Activated T-cell treated with anti-CD3 and anti-CD28 coated beads, Interleukin-2, amount 50 U/mL, for 4 hours (primary cell): ENCODE data around the gene DNAJC5. TPM values are rescaled to one million over a fixed set of nuclear protein-coding genes. Genes with fewer than 3 reads are reported as not detected.
A peak's percentile ranks its signal among the peaks of the same experiment; 100 is the strongest.
"Not testable (repeated sequence)": the region's sequence is repeated elsewhere in the genome, so short reads cannot be mapped to it uniquely, and the experiment has no call there.

Experiments
- ATAC-seq, 2 donors: fragments of 200-7000 bp; cut with Tn5 transposase; one replicate each; pipeline ENCODE4 v1.10.0; 2021
- DNase-seq: peaks from one replicate; pipeline ENCODE4 v3.0.0-alpha.2; 2020
- H3K27me3 Mint-ChIP-seq: one replicate; pipeline ENCODE4 v1.8.0; 2021; ENCODE audit warnings: low read depth, mixed read lengths
- H3K36me3 Mint-ChIP-seq: one replicate; pipeline ENCODE4 v1.8.0; 2022; ENCODE audit warnings: mixed read lengths; ENCODE audit not compliant: insufficient read depth
- H3K4me1 Mint-ChIP-seq: one replicate; pipeline ENCODE4 v1.8.0; 2021; ENCODE audit warnings: low read depth, mixed read lengths
- H3K4me3 Mint-ChIP-seq: one replicate; pipeline ENCODE4 v1.8.0; 2021; ENCODE audit warnings: mild to moderate bottlenecking, moderate library complexity, mixed read lengths
- H3K9me3 Mint-ChIP-seq: one replicate; pipeline ENCODE4 v1.8.0; 2021; ENCODE audit warnings: mixed read lengths
- total RNA-seq, 3 donors: library from RNA; stranded (reverse); gene quantifications; one replicate each; pipeline ENCODE4 v1.2.1, GENCODE V29; 2021

DNAJC5 gene
- total RNA-seq, 3 donors from 2014 or later = 37.2 to 38.5 (median 37.8) TPM

DNA sequence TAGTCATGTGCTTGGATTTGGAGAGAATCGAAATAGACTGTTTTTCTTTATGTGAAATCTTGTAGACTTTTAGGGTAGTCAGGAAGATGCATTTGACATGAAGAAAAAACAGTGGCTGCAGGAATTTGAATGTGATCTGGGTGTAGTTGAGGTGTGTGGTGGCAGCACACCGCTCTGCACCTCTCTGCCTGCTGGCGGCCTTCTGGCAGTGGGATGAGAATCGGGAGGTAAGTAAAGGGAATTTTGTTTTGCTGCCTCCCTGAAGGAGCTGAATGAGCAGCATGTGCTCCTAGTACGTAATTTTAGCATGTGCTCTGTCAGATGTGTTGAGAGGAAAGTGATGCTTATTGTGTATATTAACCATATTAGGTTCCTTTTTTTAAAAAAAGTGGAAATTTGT lies 26.7 kb upstream of the DNAJC5 start:
- DNase-seq (no peak), ATAC-seq (no peak)
- H3K36me3 Mint-ChIP-seq = peaks cover 15% of the 10 kb centered on the region
- H3K27me3 Mint-ChIP-seq = no peaks in the 10 kb centered on the region
- no peaks in the 10 kb centered on the region for H3K9me3 Mint-ChIP-seq
- H3K4me3 Mint-ChIP-seq = no peak overlapping the region
- H3K4me1 Mint-ChIP-seq = peaks cover 26% of the 10 kb centered on the region

DNA sequence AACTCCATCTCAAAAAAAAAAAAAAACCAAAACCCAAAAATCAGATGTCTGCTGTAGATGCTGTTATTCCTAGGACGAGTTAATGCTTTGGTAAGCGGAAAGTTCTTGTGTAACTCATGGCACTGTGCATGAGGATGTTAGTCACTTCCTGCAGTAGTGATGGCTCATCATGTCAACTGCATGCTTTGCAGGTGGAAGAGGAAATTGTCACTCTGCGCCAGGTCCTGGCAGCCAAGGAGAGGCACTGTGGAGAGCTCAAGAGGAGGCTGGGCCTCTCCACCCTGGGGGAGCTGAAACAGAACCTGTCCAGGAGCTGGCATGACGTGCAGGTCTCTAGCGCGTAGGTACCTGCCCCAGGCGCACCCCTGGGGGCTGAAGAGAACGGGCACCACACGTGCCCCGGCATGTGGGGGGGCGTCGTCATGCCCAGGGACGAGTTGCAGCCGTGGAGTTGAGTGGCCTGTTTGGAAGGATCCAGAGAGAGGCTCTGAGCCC lies 21.4 kb upstream of the DNAJC5 start:
- peak overlapping the region; percentile 45 for H3K4me3 Mint-ChIP-seq
- peaks cover 28% of the 10 kb centered on the region for H3K36me3 Mint-ChIP-seq
- no peaks in the 10 kb centered on the region for H3K27me3 Mint-ChIP-seq
- DNase-seq (no peak), ATAC-seq (peak; percentile 97 to 99)
- no peaks in the 10 kb centered on the region for H3K9me3 Mint-ChIP-seq
- peaks cover 11% of the 10 kb centered on the region for H3K4me1 Mint-ChIP-seq

DNA sequence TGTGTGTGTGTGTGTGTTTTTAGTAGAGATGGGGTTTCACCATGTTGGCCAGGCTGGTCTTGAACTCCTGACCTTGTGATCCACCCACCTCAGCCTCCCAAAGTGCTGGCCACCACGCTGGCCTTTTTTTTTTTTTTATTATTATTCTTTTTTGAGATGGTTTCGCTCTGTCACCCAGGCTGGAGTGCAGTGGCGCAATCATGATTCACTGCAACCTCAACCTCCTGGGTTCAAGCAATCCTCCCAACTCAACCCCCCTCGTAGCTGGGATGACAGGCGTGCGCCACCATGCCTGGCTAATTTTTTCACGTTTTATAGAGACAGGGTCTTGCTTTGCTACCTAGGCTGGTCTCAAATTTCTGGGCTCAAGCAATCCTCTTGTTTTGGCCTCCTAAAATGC lies 20.7 kb upstream of the DNAJC5 start:
- not testable (repeated sequence) for ATAC-seq, DNase-seq, H3K9me3 Mint-ChIP-seq, H3K4me3 Mint-ChIP-seq, H3K27me3 Mint-ChIP-seq
- peaks cover 11% of the 10 kb centered on the region for H3K4me1 Mint-ChIP-seq
- peaks cover 28% of the 10 kb centered on the region for H3K36me3 Mint-ChIP-seq

DNA sequence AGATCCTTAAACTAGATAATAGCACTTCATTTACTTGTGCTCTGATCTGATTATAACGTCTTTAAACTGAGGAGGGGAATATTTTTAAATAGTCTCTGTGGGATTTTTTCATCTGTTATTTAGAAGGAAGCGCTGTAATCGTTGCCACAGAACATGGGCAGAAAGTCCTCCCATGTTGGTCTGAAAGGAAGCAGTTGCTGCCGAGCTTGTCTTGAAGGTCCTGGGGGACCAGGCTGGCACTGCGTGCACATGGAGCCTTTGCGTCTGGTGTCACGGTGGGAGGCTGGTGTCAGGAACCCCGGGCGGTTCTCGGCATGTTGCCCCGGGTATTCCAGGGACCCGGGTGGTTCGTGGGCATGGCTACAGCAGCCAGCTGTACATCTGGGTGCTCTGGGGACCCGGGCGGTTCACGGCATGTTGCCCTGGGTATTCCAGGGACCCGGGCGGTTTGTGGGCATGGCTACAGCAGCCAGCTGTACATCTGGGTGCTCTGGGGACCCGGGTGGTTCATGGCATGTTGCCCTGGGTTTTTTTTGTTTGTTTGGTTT lies 18.4 kb upstream of the DNAJC5 start:
- Mint-ChIP-seq H3K27me3 (no peaks in the 10 kb centered on the region), H3K36me3 (peaks cover 25% of the 10 kb centered on the region), H3K9me3 (no peaks in the 10 kb centered on the region), H3K4me1 (peaks cover 11% of the 10 kb centered on the region), H3K4me3 (no peak overlapping the region)
- ATAC-seq = no peak
- no peak for DNase-seq

DNA sequence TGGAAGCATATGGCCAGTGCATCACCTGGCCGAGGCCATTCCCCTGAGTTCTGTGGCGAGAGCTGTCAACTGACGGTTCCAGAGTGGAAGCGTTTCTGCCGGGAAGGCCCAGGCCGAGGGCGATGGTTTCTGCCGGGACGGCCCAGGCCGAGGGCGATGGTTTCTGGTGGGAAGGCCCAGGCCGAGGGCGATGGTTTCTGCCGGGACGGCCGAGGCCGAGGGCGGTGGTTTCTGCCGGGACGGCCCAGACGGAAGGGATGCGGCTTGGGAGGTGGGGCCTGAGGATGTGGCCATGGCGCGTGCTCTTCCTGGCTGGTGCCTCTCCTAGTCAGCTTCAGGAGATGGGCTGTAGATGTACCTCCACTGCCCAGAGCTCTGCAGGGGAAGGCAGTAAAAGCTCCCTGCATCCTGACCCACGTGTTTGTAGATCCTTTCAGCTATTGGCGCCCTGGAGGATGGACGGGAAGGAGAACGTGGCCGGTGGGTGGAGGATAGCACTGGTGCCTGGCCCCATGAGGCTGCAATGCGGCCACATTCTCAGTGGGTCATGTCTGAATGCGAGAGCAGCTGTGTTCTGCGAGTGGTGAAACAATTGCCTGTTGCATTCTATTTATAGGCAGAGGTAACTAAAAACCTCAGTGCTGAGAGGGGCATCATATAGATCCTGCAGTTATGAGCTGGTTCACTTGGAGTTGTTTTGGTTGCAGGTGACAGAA lies 17.0 kb upstream of the DNAJC5 start:
- no peak for ATAC-seq
- Mint-ChIP-seq H3K4me1 (peaks cover 8% of the 10 kb centered on the region), H3K27me3 (no peaks in the 10 kb centered on the region), H3K36me3 (peaks cover 23% of the 10 kb centered on the region), H3K9me3 (no peaks in the 10 kb centered on the region), H3K4me3 (no peak overlapping the region)
- DNase-seq = no peak

DNA sequence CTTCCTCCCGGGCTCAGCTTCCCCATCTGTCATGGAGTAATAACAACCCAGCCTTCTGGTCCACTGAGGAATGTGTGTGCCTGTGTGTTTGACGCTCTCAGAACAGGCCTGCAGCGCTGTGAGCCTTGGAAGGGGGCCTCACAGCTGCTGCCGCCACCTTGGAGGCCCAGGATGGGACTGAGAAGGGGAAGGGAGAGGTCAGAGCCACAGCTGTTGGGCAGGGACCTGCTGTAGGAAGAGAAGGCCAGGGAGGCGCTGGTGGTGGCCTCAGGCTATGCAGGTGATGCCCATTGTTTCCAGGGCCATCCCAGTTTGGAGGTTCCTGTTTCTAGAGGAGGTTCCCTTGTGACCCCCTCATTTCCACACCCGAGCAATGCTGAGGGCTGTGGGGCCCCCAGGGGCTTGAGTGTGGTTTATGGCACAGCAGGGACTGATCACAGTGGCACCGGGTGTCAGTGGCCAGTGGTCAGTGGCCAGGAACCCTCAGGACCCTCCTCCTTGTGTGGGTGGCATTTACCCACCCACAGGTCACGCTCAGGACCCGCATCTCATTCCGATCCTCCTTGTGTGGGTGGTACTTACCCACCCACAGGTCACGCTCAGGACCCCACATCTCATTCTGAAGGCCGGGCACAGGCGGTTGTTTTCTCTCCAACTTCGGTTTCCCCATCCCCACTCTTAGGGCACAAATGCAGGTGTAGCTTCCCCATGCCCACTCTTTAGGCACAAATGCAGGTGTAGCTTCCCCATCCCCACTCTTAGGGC lies 15.8 kb upstream of the DNAJC5 start:
- Mint-ChIP-seq H3K36me3 (peaks cover 21% of the 10 kb centered on the region), H3K27me3 (no peaks in the 10 kb centered on the region), H3K4me1 (no peaks in the 10 kb centered on the region), H3K9me3 (no peaks in the 10 kb centered on the region), H3K4me3 (no peak overlapping the region)
- DNase-seq (no peak), ATAC-seq (no peak)

DNA sequence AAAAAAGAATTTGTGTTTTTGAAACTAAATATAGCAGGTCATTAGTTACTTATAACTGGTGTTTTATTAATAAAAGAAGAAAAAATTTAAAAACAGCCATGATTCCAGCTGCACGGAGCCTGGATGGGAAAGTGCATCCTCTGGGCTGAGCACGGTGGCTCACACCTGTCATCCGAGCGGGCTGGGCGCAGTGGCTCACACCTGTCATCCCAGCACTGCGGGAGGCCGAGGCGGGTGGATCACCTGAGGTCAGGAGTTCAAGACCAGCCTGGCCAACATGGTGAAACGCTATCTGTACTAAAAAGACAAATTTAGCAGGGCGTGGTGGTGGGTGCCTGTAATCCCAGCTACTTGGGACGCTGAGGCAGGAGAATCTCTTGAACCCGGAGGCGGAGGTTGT lies 14.0 kb upstream of the DNAJC5 start:
- not testable (repeated sequence) for H3K4me3 Mint-ChIP-seq, H3K9me3 Mint-ChIP-seq, H3K27me3 Mint-ChIP-seq, H3K4me1 Mint-ChIP-seq, DNase-seq, ATAC-seq
- peaks cover 20% of the 10 kb centered on the region for H3K36me3 Mint-ChIP-seq

DNA sequence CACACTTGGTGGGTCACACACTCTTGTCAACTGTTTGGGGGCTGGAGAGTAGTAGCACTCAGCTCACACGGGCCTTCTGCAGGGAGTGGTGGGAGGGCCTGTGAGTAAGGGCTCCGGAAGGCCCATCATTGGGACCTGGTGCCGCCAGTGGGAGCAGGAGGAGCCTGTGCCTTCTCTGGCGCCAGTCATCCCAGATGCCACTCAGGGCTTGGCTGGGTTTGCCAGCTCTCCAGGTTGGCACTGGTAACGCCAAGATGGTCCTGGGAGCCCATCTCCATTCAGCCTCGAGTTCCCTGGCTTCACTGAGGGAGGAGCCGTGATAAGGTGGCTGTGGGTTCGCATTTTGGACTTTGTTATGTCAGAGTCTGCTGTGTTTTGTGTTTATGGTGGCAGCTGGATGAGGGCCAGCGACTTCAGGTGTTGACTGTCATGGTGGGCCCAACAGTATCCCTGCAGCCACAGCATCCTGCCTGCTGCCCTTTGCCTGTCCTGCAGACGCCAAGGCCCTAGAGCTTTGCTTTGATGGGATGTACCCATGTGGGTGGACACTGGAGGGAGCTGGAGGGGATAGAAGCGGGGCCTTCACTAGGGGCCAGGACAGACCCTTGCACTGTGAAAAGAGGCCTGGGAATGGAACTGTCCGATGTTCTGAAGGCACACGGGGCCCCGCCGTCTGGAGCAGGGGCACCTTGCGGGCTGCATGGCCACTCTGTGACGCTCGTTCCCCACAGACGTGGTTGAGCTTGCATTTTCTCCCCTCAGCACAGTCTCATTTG lies 13.3 kb upstream of the DNAJC5 start:
- Mint-ChIP-seq H3K4me3 (no peak overlapping the region), H3K27me3 (no peaks in the 10 kb centered on the region), H3K36me3 (peaks cover 16% of the 10 kb centered on the region), H3K4me1 (no peaks in the 10 kb centered on the region), H3K9me3 (no peaks in the 10 kb centered on the region)
- ATAC-seq = no peak
- DNase-seq = no peak

DNA sequence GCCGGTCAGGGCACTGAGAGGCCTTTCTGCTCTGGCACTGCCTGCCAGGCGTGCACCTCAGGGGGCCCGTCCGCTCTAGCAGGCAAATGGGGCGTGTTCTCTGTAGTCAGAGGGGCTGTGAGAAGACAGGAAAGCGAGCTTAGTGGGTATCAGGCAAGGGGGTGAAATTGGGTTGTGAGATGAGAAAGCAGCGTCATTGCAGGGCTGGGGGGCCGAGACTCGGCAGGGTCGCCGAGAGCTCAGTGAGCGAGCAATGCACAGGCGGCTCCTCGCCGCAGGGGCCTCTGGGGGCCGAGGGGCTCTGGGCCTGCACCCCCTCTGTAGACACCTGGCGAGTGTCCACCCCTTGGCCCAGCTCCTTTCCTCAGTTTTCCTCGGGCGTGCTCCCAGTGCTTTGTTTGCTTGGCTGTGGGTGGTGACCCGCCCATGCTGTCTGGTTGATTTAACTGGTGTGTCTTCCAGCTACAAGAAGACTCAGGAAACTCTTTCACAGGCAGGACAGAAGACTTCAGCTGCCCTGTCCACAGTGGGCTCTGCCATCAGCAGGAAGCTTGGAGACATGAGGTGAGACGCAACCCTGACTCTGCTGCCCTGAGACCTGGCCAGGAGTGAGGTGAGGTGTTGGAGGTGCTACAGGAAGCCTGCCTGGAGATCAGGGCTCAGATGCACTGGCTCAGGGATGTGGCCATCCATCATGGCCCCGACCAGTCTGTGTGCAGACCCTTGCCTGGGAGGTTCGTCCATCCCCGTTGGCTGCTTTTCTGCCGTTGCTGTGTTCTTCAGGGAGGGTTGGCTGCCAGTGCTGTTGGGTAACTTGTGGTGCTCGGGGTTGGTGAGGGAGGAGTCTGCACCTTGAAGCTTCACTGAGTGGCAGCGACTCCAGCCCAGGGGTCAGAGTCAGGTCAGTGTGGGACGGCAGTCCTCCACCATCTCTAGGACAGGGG lies 12.4 kb upstream of the DNAJC5 start:
- DNase-seq (no peak), ATAC-seq (no peak)
- Mint-ChIP-seq H3K36me3 (peaks cover 15% of the 10 kb centered on the region), H3K9me3 (no peaks in the 10 kb centered on the region), H3K4me1 (no peaks in the 10 kb centered on the region), H3K4me3 (no peak overlapping the region), H3K27me3 (no peaks in the 10 kb centered on the region)

DNA sequence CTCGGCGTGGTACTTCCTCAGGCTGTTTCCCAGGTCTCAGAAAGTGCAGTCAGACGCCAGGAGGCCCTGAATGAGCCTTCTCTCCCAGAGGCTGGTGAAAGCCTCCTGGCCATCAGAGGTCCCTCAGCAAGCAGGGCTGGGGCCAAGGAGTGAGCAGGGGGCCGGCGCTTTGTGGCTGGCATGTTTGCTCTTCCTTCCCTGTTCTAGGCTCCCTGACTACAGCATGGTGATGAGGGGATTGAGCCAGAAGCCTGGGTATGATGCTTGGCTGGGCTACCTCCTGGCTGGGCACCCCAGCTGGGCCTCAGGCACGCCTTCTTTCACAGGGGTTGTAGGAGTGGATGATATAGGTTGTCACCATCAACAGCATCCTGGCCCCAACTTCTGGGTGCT lies 11.7 kb upstream of the DNAJC5 start:
- Mint-ChIP-seq H3K27me3 (no peaks in the 10 kb centered on the region), H3K9me3 (no peaks in the 10 kb centered on the region), H3K4me1 (no peaks in the 10 kb centered on the region), H3K4me3 (no peak overlapping the region), H3K36me3 (peaks cover 15% of the 10 kb centered on the region)
- DNase-seq = no peak
- no peak for ATAC-seq

DNA sequence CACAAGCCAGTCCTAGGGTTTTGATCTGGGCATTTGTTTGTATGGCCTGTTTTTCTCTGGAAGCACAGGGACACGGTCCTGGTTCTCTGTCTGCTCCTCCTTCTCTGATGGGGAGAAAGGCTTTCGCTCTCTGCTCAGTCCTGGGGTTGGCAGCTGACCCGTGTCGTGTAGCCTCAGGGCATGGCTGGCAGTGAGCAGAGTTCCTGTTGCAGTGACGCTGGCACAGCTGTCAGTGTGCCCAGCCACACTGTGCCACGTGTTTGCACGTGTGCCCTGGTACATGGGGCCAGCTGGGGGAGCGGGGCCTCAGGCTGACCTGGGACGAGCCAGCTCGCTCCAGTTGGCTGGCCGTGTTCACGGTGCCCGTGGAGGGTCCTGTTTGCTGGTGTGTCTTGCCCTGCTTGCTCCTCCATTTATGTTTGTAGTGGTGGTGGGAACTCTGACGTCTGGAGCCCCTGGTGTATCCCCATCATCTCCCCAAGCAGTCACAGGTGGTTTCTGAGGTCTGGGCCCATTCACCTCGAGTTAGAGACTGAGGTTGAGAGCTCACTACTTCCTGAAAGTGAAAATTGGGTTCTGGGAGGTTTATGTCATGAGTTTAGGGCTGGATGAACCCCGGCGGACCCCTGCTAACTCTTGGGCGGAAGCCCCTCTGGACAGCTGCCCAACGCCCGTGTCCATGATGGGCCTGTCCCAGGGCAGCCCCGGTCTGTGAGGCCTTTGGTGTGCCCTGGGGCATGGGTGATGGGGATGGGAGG lies 10.2 kb upstream of the DNAJC5 start:
- Mint-ChIP-seq H3K4me1 (no peaks in the 10 kb centered on the region), H3K27me3 (no peaks in the 10 kb centered on the region), H3K36me3 (peaks cover 18% of the 10 kb centered on the region), H3K4me3 (no peak overlapping the region), H3K9me3 (no peaks in the 10 kb centered on the region)
- DNase-seq (no peak), ATAC-seq (no peak)

DNA sequence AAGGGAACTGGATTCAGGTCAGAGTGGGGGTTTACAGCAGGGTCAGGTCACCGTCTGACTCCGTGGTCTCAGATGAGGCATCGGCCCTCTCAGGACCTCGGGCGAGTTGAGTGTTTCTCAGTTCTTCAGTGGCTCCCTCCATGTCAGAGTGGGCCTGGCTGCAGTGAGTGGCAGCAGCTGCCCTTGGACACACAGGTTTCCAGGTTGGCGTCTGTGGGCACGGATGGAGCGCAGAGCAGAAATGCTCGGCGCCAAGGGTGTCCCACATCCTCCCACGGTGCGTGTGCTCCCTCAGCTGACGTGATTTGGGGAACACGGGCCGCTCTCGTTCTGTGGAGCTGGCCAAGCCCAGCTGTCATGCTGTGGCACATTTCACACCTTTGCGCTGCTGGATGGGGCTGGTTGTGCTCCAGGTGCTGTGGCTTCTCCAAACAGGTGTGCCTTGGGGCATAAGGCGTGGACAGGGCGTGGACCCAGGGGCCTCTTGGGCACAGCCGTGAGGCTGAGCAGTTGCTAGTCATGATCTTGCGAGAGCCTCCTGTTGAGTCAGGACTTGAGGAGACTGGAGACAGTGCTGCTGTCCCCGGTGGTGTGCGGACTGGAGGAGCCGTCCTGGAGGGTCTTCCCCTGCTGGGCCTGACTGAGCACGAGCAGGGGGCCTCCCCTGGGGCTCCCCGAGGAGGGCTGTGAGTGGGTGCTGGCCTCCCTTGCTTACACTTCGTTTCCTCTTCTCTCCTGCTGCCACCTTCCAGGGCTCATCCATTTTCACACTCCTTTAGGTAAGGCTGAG lies 9.5 kb upstream of the DNAJC5 start:
- Mint-ChIP-seq H3K4me1 (no peaks in the 10 kb centered on the region), H3K36me3 (peaks cover 20% of the 10 kb centered on the region), H3K9me3 (no peaks in the 10 kb centered on the region), H3K4me3 (no peak overlapping the region), H3K27me3 (no peaks in the 10 kb centered on the region)
- ATAC-seq (no peak), DNase-seq (no peak)
